ENCODE measurements around the gene COP1. TPM values are rescaled to one million over a fixed set of nuclear protein-coding genes. Genes with fewer than 3 reads are reported as not detected.

Gene COP1
- total RNA-seq, 1 experiment from 2014 or later: 36.0 TPM

GRCh38 chr1:176183618-176184017 lies 23.5 kb downstream of the COP1 start:
- TF ChIP-seq RELA (CRISPR knock-in tag; IDR thresholded peaks at IDR 0.05; ENCODE audit: borderline replicate concordance) (no peak), ZNF121 (CRISPR knock-in tag; IDR thresholded peaks at IDR 0.05) (no peak), FOXJ3 (CRISPR knock-in tag; IDR thresholded peaks at IDR 0.05; ENCODE audit: borderline replicate concordance) (no peak), IRF2 (CRISPR knock-in tag; IDR thresholded peaks at IDR 0.05; ENCODE audit: borderline replicate concordance, low read depth) (no peak), SMAD3 (CRISPR knock-in tag; IDR thresholded peaks at IDR 0.05; ENCODE audit: borderline replicate concordance) (no peak), IRF1 (CRISPR knock-in tag; IDR thresholded peaks at IDR 0.05) (no peak)
- ATAC-seq: no peak
- H3K4me3 Mint-ChIP-seq: no peak overlapping the region
- H3K9me3 Mint-ChIP-seq: no peaks in the 10 kb centered on the region
- no peaks in the 10 kb centered on the region for H3K27me3 Mint-ChIP-seq (ENCODE audit: low read depth)
- H3K36me3 Mint-ChIP-seq: peaks cover 11% of the 10 kb centered on the region
- ChIA-PET CTCF (no interaction called here), POLR2A (no interaction called here)
- DNase-seq (ENCODE audit: low spot score): no peak
- no peak overlapping the region for H3K27ac Mint-ChIP-seq
- peaks cover 19% of the 10 kb centered on the region for H3K4me1 Mint-ChIP-seq

DNA sequence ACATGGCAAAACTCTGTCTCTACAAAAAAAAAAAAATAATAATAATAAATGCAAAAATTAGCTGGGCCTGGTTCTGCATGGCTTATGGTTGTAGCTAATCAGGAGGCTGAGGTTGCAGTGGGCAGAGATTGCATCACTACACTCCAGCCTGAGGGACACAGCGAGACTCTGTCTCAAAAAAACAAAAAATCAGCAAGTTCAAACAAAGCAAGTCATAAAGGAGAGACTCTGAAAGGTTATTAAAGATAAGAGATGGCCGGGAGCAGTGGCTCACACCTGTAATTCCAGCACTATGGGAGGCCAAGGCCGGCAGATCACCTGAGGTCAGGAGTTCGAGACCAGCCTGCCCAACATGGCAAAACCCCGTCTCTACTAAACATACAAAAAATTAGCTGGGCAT lies 28.8 kb downstream of the COP1 start:
- DNase-seq (ENCODE audit: low spot score): no peak

GRCh38 chr1:176177764-176178163 lies 29.3 kb downstream of the COP1 start:
- no peak for ATAC-seq
- H3K36me3 Mint-ChIP-seq: peaks cover 19% of the 10 kb centered on the region
- ChIA-PET POLR2A (no interaction called here), CTCF (no interaction called here)
- no peak overlapping the region for H3K4me3 Mint-ChIP-seq
- peaks cover 3% of the 10 kb centered on the region; the same call in 1 of the 2 replicates for H3K4me1 Mint-ChIP-seq
- TF ChIP-seq RORB (CRISPR knock-in tag; IDR thresholded peaks at IDR 0.05) (no peak), CBFB (CRISPR knock-in tag; IDR thresholded peaks at IDR 0.05; ENCODE audit: low read depth) (no peak), FOXJ3 (CRISPR knock-in tag; IDR thresholded peaks at IDR 0.05; ENCODE audit: borderline replicate concordance) (no peak), ZNF219 (CRISPR knock-in tag; IDR thresholded peaks at IDR 0.05; ENCODE audit: borderline replicate concordance) (no peak), STAT6 (CRISPR knock-in tag; conservative IDR thresholded peaks at IDR 0.05; ENCODE audit: low read depth) (no peak), KAT7 (CRISPR knock-in tag; IDR thresholded peaks at IDR 0.05; ENCODE audit: borderline replicate concordance) (no peak)
- TF ChIP-seq, protein P1, sequence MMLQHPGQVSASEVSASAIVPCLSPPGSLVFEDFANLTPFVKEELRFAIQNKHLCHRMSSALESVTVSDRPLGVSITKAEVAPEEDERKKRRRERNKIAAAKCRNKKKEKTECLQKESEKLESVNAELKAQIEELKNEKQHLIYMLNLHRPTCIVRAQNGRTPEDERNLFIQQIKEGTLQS (CRISPR knock-in tag; conservative IDR thresholded peaks at IDR 0.05): no peak
- no peaks in the 10 kb centered on the region for H3K27me3 Mint-ChIP-seq (ENCODE audit: low read depth)
- no peak for DNase-seq (ENCODE audit: low spot score)
- H3K27ac Mint-ChIP-seq: 0 out of 2 replicates have a peak overlapping the region, but pooled peaks have one; percentile 23
- no peaks in the 10 kb centered on the region for H3K9me3 Mint-ChIP-seq

More for the DNA sequence above, 28.8 kb downstream of the COP1 start:
- H3K36me3 Mint-ChIP-seq: peaks cover 18% of the 10 kb centered on the region
- no peaks in the 10 kb centered on the region for H3K27me3 Mint-ChIP-seq (ENCODE audit: low read depth)
- TF ChIP-seq ZNF138 (CRISPR knock-in tag; conservative IDR thresholded peaks at IDR 0.05) (no peak), GABPB1 (CRISPR knock-in tag; IDR thresholded peaks at IDR 0.05) (0 out of 2 replicates have a peak, but pooled peaks have one; percentile 56)
- no peak overlapping the region for H3K4me3 Mint-ChIP-seq
- H3K4me1 Mint-ChIP-seq: peaks cover 3% of the 10 kb centered on the region; the same call in 1 of the 2 replicates
- no peaks in the 10 kb centered on the region for H3K9me3 Mint-ChIP-seq
- CTCF ChIA-PET: no interaction called here
- H3K27ac Mint-ChIP-seq: no peak overlapping the region
- ATAC-seq: no peak
- POLR2A ChIA-PET: no interaction called here

- H3K4me1 Mint-ChIP-seq: peaks cover 3% of the 10 kb centered on the region; the same call in 1 of the 2 replicates
- ATAC-seq (no peak), DNase-seq (ENCODE audit: low spot score) (no peak)
- H3K36me3 Mint-ChIP-seq: peaks cover 35% of the 10 kb centered on the region
- H3K27ac Mint-ChIP-seq: no peak overlapping the region
- no peaks in the 10 kb centered on the region for H3K27me3 Mint-ChIP-seq (ENCODE audit: low read depth)
- H3K4me3 Mint-ChIP-seq: no peak overlapping the region
- peaks cover 15% of the 10 kb centered on the region for H3K9me3 Mint-ChIP-seq
- CTCF ChIA-PET: no interaction called here
- POLR2A ChIA-PET: no interaction called here
- TF ChIP-seq, protein P2, sequence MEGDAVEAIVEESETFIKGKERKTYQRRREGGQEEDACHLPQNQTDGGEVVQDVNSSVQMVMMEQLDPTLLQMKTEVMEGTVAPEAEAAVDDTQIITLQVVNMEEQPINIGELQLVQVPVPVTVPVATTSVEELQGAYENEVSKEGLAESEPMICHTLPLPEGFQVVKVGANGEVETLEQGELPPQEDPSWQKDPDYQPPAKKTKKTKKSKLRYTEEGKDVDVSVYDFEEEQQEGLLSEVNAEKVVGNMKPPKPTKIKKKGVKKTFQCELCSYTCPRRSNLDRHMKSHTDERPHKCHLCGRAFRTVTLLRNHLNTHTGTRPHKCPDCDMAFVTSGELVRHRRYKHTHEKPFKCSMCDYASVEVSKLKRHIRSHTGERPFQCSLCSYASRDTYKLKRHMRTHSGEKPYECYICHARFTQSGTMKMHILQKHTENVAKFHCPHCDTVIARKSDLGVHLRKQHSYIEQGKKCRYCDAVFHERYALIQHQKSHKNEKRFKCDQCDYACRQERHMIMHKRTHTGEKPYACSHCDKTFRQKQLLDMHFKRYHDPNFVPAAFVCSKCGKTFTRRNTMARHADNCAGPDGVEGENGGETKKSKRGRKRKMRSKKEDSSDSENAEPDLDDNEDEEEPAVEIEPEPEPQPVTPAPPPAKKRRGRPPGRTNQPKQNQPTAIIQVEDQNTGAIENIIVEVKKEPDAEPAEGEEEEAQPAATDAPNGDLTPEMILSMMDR (IDR thresholded peaks at IDR 0.05): no peak
- TF ChIP-seq TEAD4 (CRISPR knock-in tag; IDR thresholded peaks at IDR 0.05) (no peak), TEAD1 (CRISPR knock-in tag; IDR thresholded peaks at IDR 0.05) (no peak), SMAD4 (CRISPR knock-in tag; IDR thresholded peaks at IDR 0.05) (no peak), OVOL2 (CRISPR knock-in tag; IDR thresholded peaks at IDR 0.05; ENCODE audit: borderline replicate concordance) (no peak), NFE2L1 (CRISPR knock-in tag; IDR thresholded peaks at IDR 0.05) (no peak)
- TF ChIP-seq, protein P3, sequence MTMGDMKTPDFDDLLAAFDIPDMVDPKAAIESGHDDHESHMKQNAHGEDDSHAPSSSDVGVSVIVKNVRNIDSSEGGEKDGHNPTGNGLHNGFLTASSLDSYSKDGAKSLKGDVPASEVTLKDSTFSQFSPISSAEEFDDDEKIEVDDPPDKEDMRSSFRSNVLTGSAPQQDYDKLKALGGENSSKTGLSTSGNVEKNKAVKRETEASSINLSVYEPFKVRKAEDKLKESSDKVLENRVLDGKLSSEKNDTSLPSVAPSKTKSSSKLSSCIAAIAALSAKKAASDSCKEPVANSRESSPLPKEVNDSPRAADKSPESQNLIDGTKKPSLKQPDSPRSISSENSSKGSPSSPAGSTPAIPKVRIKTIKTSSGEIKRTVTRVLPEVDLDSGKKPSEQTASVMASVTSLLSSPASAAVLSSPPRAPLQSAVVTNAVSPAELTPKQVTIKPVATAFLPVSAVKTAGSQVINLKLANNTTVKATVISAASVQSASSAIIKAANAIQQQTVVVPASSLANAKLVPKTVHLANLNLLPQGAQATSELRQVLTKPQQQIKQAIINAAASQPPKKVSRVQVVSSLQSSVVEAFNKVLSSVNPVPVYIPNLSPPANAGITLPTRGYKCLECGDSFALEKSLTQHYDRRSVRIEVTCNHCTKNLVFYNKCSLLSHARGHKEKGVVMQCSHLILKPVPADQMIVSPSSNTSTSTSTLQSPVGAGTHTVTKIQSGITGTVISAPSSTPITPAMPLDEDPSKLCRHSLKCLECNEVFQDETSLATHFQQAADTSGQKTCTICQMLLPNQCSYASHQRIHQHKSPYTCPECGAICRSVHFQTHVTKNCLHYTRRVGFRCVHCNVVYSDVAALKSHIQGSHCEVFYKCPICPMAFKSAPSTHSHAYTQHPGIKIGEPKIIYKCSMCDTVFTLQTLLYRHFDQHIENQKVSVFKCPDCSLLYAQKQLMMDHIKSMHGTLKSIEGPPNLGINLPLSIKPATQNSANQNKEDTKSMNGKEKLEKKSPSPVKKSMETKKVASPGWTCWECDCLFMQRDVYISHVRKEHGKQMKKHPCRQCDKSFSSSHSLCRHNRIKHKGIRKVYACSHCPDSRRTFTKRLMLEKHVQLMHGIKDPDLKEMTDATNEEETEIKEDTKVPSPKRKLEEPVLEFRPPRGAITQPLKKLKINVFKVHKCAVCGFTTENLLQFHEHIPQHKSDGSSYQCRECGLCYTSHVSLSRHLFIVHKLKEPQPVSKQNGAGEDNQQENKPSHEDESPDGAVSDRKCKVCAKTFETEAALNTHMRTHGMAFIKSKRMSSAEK (CRISPR knock-in tag; IDR thresholded peaks at IDR 0.05; ENCODE audit: borderline replicate concordance): no peak
Measured at GRCh38 chr1:176174108-176174507, 33.0 kb downstream of the COP1 start.
